ENCODE data around the gene SLC25A42. TPM values are rescaled to one million over a fixed set of nuclear protein-coding genes. Genes with fewer than 3 reads are reported as not detected.
A peak's percentile ranks its signal among the peaks of the same experiment; 100 is the strongest.

The SLC25A42 gene
- total RNA-seq, 1 donor, result 5.4 TPM

DNA sequence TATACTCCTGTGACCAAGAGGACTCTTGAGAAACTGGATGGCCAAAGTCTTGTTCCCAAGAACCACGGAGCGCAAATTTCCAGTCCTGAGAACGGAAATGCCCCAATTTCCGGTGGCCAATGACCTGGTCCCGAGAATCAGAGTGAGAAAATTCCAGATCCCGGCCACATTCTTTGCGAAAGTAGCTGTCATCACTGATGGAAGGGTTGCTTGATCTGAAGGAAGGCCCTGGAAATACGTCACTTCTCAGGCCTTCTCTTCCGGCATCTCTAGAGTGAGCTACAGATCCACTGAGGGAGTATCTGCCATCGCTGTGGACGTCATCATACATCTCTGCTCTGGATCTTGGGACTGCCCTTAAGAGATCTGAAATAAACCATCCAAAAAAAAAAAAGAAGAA, 37.9 kb upstream of the SLC25A42 start:
- Histone ChIP-seq H3K27ac (ENCODE audit: low read depth, low read length) (peak overlapping the region; percentile 60), H3K27me3 (ENCODE audit: insufficient read depth, low read length) (no peaks in the 10 kb centered on the region), H3K4me2 (ENCODE audit: insufficient read depth, low read length) (no peak overlapping the region), H3K36me3 (ENCODE audit: insufficient read depth, low read length) (peaks cover 78% of the 10 kb centered on the region), H3K79me2 (ENCODE audit: insufficient read depth, low read length) (peaks cover 85% of the 10 kb centered on the region), H3K4me1 (ENCODE audit: insufficient read depth, low read length) (peaks cover 19% of the 10 kb centered on the region), H3K4me3 (ENCODE audit: insufficient read depth, low read length) (no peak overlapping the region), H4K20me1 (ENCODE audit: insufficient read depth, low read length) (peaks cover 27% of the 10 kb centered on the region), H2AFZ (ENCODE audit: low read length) (no peak overlapping the region), H3K9me3 (ENCODE audit: low read depth, low read length) (no peaks in the 10 kb centered on the region)
- TF ChIP-seq, protein P1, sequence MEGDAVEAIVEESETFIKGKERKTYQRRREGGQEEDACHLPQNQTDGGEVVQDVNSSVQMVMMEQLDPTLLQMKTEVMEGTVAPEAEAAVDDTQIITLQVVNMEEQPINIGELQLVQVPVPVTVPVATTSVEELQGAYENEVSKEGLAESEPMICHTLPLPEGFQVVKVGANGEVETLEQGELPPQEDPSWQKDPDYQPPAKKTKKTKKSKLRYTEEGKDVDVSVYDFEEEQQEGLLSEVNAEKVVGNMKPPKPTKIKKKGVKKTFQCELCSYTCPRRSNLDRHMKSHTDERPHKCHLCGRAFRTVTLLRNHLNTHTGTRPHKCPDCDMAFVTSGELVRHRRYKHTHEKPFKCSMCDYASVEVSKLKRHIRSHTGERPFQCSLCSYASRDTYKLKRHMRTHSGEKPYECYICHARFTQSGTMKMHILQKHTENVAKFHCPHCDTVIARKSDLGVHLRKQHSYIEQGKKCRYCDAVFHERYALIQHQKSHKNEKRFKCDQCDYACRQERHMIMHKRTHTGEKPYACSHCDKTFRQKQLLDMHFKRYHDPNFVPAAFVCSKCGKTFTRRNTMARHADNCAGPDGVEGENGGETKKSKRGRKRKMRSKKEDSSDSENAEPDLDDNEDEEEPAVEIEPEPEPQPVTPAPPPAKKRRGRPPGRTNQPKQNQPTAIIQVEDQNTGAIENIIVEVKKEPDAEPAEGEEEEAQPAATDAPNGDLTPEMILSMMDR (IDR thresholded peaks at IDR 0.05; ENCODE audit: extremely low read depth, low read depth, low read length), result no peak
- DNase-seq (ENCODE audit: insufficient read length, low spot score, missing footprints), result no peak

DNA sequence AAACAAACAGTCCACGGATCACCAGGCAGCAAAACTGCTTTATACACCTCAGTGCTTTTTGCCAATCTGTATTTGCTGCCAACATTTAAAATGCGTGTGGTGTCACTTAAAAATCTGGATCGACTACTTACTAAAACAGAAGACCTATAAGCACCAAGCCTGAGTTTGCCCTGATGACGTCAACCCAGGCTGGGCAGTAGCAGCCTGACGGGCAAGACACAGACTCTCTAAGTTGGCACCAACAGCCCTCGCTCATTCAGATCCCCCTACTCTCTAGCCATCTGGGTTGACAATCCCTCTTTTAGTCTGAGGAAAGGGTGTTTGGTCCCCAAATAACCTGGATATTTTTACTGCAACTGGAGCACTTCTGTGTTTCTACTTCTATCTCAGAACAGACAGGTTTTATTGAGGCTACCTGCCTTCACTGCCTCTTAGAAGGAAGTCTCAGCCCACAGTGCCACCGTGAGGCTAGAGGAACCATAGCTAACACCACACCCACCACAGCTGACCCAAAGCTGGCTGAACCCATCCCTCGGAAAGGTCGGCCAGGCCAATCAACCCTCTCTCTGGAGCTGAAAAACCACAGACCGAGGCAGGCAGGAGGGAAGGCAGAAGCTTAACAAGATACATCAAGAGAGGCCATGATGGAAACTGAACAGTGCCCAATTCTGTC, 37.4 kb upstream of the SLC25A42 start:
- TF ChIP-seq, protein P1 (IDR thresholded peaks at IDR 0.05; ENCODE audit: extremely low read depth, low read depth, low read length), result peak; percentile 43
- peaks cover 81% of the 10 kb centered on the region for H3K36me3 ChIP-seq (ENCODE audit: insufficient read depth, low read length)

GRCh38 chr19:19027228-19027627, 36.6 kb upstream of the SLC25A42 start:
- H3K36me3 ChIP-seq (ENCODE audit: insufficient read depth, low read length), result peaks cover 79% of the 10 kb centered on the region
- peaks cover 37% of the 10 kb centered on the region for H4K20me1 ChIP-seq (ENCODE audit: insufficient read depth, low read length)
- no peak overlapping the region for H3K4me2 ChIP-seq (ENCODE audit: insufficient read depth, low read length)
- H3K79me2 ChIP-seq (ENCODE audit: insufficient read depth, low read length), result peaks cover 97% of the 10 kb centered on the region
- TF ChIP-seq, protein P1 (IDR thresholded peaks at IDR 0.05; ENCODE audit: extremely low read depth, low read depth, low read length), result no peak
- peaks cover 16% of the 10 kb centered on the region for H3K4me1 ChIP-seq (ENCODE audit: insufficient read depth, low read length)
- H3K4me3 ChIP-seq (ENCODE audit: insufficient read depth, low read length), result no peak overlapping the region
- no peaks in the 10 kb centered on the region for H3K9me3 ChIP-seq (ENCODE audit: low read depth, low read length)
- H3K27ac ChIP-seq (ENCODE audit: low read depth, low read length), result peak overlapping the region; percentile 60
- DNase-seq (ENCODE audit: insufficient read length, low spot score, missing footprints), result no peak
- no peak overlapping the region for H2AFZ ChIP-seq (ENCODE audit: low read length)
- no peaks in the 10 kb centered on the region for H3K27me3 ChIP-seq (ENCODE audit: insufficient read depth, low read length)

More for the DNA sequence above, 37.4 kb upstream of the SLC25A42 start:
- no peak for DNase-seq (ENCODE audit: insufficient read length, low spot score, missing footprints)
- Histone ChIP-seq H3K79me2 (ENCODE audit: insufficient read depth, low read length) (peaks cover 91% of the 10 kb centered on the region), H3K4me1 (ENCODE audit: insufficient read depth, low read length) (peaks cover 14% of the 10 kb centered on the region), H3K9me3 (ENCODE audit: low read depth, low read length) (no peaks in the 10 kb centered on the region), H3K4me2 (ENCODE audit: insufficient read depth, low read length) (no peak overlapping the region), H3K4me3 (ENCODE audit: insufficient read depth, low read length) (no peak overlapping the region), H3K27ac (ENCODE audit: low read depth, low read length) (peak overlapping the region; percentile 60), H4K20me1 (ENCODE audit: insufficient read depth, low read length) (peaks cover 30% of the 10 kb centered on the region), H3K27me3 (ENCODE audit: insufficient read depth, low read length) (no peaks in the 10 kb centered on the region), H2AFZ (ENCODE audit: low read length) (peak overlapping the region; percentile 15)

DNA sequence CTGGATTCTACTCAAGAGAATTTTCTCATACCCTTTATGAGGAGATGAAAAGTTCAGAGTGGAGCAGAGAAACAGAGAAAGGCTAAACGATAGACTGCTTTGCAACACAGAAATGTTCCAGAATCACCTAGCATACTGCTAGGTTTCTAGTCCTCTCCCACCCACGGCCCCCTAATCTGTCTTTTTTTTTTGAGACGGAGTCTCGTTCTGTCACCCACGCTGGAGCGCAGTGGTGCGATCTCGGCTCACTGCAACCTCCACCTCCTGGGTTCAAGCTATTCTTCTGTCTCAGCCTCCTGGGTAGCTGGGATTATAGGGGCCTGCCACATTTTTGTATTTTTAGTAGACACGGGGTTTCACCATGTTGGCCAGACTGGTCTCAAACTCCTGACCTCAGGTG, 35.3 kb upstream of the SLC25A42 start:
- Histone ChIP-seq H3K27ac (ENCODE audit: low read depth, low read length) (no peak overlapping the region), H3K36me3 (ENCODE audit: insufficient read depth, low read length) (peaks cover 67% of the 10 kb centered on the region), H3K79me2 (ENCODE audit: insufficient read depth, low read length) (peaks cover 94% of the 10 kb centered on the region), H3K4me1 (ENCODE audit: insufficient read depth, low read length) (peaks cover 18% of the 10 kb centered on the region), H3K4me2 (ENCODE audit: insufficient read depth, low read length) (no peak overlapping the region), H4K20me1 (ENCODE audit: insufficient read depth, low read length) (peaks cover 35% of the 10 kb centered on the region), H3K4me3 (ENCODE audit: insufficient read depth, low read length) (no peak overlapping the region), H2AFZ (ENCODE audit: low read length) (no peak overlapping the region), H3K27me3 (ENCODE audit: insufficient read depth, low read length) (no peaks in the 10 kb centered on the region), H3K9me3 (ENCODE audit: low read depth, low read length) (no peaks in the 10 kb centered on the region)
- TF ChIP-seq, protein P1 (IDR thresholded peaks at IDR 0.05; ENCODE audit: extremely low read depth, low read depth, low read length), result no peak
- DNase-seq (ENCODE audit: insufficient read length, low spot score, missing footprints), result no peak
